Suprapubic skin (tissue), 4 donors: ENCODE data around the gene TPD52L1. TPM values are rescaled to one million over a fixed set of nuclear protein-coding genes. Genes with fewer than 3 reads are reported as not detected.

Experiments
- DNase-seq, 2 donors: peaks; one replicate each; pipeline ENCODE4 v3.0.0-alpha.2; 2019; ENCODE audit warnings: low spot score in 2 of 2
- H3K27ac ChIP-seq: fragments of 200-600 bp; sonication (generic); one replicate; pipeline ENCODE4 v1.5.1; 2019
- H3K27me3 ChIP-seq: fragments of 200-600 bp; sonication (generic); one replicate; pipeline ENCODE4 v1.5.1; 2019
- H3K36me3 ChIP-seq: fragments of 200-600 bp; sonication (generic); one replicate; pipeline ENCODE4 v1.5.1; 2019
- H3K4me1 ChIP-seq: fragments of 200-600 bp; sonication (generic); one replicate; pipeline ENCODE4 v1.5.1; 2019
- H3K4me3 ChIP-seq: fragments of 200-600 bp; sonication (generic); one replicate; pipeline ENCODE4 v1.5.1; 2019; ENCODE audit warnings: mild to moderate bottlenecking
- H3K9me3 ChIP-seq: fragments of 200-600 bp; sonication (generic); one replicate; pipeline ENCODE4 v1.5.1; 2019
- CTCF ChIP-seq, 2 donors: fragments of 200-600 bp in 1 of 2; fragments of 450-650 bp in 1 of 2; sonication (generic) in 1 of 2; IDR thresholded peaks; one replicate each; pipeline ENCODE4 v1.5.1; 2016 to 2019; ENCODE audit warnings: antibody characterized with exemption in 2 of 2, mild to moderate bottlenecking in 1 of 2, moderate library complexity in 1 of 2
- EP300 ChIP-seq: sonication (generic); formaldehyde crosslinking; IDR thresholded peaks from one replicate; pipeline ENCODE4 v1.6.1; 2017; ENCODE audit warnings: antibody characterized with exemption
- POLR2A ChIP-seq, 2 donors: fragments of 450-650 bp; IDR thresholded peaks; one replicate each; pipeline ENCODE4 v1.6.1; 2017; ENCODE audit warnings: antibody characterized with exemption in 2 of 2, mild to moderate bottlenecking in 2 of 2, moderate library complexity in 2 of 2
- POLR2AphosphoS5 ChIP-seq, 3 donors: sonication (generic); formaldehyde crosslinking; IDR thresholded peaks; one replicate each; pipeline ENCODE4 v1.6.1; 2017; ENCODE audit warnings: antibody characterized with exemption in 3 of 3
- WGBS: methylation state at CpG from one replicate; pipeline ENCODE4 v1.1.5; 2018; 5-methylcytosine and 5-hydroxymethylcytosine counted together
- total RNA-seq, 4 donors: library from RNA; depleted of rRNA; stranded (reverse); fragments of >200 nt; gene quantifications; one replicate each; pipeline ENCODE4 v1.1.0, GENCODE V29; 2016

Gene TPD52L1
- total RNA-seq, 4 donors from 2014 or later, result 146 to 202 (median 190) TPM

DNA sequence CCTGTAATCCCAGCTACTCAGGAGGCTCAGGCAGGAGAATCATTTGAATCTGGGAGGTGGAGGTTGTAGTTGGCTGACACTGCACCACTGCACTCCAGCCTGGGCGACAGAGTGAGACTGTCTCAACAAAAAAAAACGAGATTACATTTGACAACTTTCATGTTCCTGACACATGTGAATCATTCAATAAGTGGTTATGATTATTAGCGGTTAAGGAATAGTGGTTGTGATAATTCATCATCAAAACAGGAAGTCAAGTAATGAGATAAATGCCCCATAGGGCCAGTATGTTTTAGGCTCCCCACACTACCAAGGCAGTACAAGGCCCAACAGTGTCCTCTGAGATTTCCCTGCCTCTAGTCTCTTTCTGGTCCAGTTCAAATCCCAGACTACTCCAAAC, 145.7 kb downstream of the TPD52L1 start:
- 97% methylated on average over 3 of the region's 3 CpGs for WGBS
- no peak overlapping the region for H3K27ac ChIP-seq
- TF ChIP-seq POLR2A (IDR thresholded peaks at IDR 0.05) (no peak), CTCF (IDR thresholded peaks at IDR 0.05) (no peak), POLR2AphosphoS5 (IDR thresholded peaks at IDR 0.05) (no peak), EP300 (no peak)
- peaks cover 41% of the 10 kb centered on the region for H3K4me1 ChIP-seq
- DNase-seq, result no peak
- peaks cover 21% of the 10 kb centered on the region for H3K36me3 ChIP-seq
- no peaks in the 10 kb centered on the region for H3K9me3 ChIP-seq
- no peak overlapping the region for H3K4me3 ChIP-seq
- H3K27me3 ChIP-seq, result no peaks in the 10 kb centered on the region

GRCh38 chr6:125300992-125301434, 147.4 kb downstream of the TPD52L1 start:
- H3K27ac ChIP-seq, result peak overlapping the region; percentile 93
- DNase-seq, result no peak
- H3K9me3 ChIP-seq, result no peaks in the 10 kb centered on the region
- peaks cover 28% of the 10 kb centered on the region for H3K4me1 ChIP-seq
- TF ChIP-seq POLR2A (IDR thresholded peaks at IDR 0.05) (no peak), EP300 (no peak), POLR2AphosphoS5 (IDR thresholded peaks at IDR 0.05) (no peak), CTCF (IDR thresholded peaks at IDR 0.05) (no peak)
- peaks cover 21% of the 10 kb centered on the region for H3K36me3 ChIP-seq
- peak overlapping the region; percentile 88 for H3K4me3 ChIP-seq
- H3K27me3 ChIP-seq, result no peaks in the 10 kb centered on the region
- WGBS, result 5% methylated on average over 11 of the region's 11 CpGs

DNA sequence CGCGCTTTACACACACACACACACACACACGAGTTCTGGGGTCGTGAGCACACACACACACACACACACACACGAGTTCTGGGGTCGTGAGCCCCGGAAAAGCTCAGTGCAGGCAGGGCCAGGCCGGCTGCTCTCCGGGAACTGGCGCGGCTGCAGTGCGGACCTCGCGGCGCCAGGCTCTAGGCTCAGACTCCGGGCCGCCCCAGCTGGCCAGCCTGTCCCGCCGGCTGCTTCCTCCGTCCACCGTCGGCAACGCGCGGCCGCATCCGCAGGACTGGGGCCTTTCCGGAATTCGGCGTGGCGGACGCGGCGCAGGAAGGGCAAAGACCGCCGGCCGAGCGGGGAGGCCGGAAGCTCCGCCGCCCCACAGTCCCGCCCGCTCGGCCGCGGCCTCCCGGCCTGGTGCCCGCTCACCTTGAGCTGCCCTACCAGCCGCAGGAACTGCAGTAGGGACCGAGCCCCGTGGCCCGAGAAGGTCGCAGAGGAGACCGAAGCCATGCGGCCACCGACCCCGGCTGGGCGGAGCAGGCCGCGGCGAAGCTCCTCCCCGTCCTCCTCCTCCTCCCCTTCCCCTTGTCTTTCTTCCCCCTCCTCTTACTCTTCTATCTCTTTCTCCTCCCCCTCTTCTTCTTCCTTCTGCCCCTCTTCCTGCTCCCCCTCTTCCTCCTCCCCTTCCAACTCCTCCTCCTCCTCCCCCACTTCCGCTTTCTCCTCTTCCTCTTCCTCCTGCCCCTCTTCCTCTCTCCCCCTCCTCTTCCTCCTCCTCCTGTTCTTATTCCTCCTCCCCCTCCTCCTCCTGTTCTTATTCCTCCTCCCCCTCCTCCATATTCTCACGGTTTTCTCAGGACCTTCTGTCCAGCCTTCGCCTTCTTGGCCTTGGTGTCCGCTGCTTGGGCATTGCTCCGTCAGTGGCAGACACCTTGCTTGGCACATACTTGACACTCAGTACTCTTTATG, 148.1 kb downstream of the TPD52L1 start, which contains the start of gene HDDC2:
TSS of gene HDDC2 (minus strand) at position 533 of the 957 bp plus-strand sequence. CDS start at position 498, 35 bp downstream.
- H3K36me3 ChIP-seq, result peaks cover 18% of the 10 kb centered on the region
- H3K27ac ChIP-seq, result peak within 1 kb of the TSS; percentile 93
- peak; percentile 80 to 85 for DNase-seq
- H3K4me3 ChIP-seq, result peak within 1 kb of the TSS; percentile 88
- H3K4me1 ChIP-seq, result peaks cover 22% of the 10 kb centered on the region
- H3K27me3 ChIP-seq, result no peaks in the 10 kb centered on the region
- WGBS, result 7% methylated on average over 32 of the region's 67 CpGs
- TF ChIP-seq POLR2AphosphoS5 (IDR thresholded peaks at IDR 0.05) (peak in 1 of 3 donors; percentile 72), EP300 (no peak)
- H3K9me3 ChIP-seq, result no peaks in the 10 kb centered on the region

DNA sequence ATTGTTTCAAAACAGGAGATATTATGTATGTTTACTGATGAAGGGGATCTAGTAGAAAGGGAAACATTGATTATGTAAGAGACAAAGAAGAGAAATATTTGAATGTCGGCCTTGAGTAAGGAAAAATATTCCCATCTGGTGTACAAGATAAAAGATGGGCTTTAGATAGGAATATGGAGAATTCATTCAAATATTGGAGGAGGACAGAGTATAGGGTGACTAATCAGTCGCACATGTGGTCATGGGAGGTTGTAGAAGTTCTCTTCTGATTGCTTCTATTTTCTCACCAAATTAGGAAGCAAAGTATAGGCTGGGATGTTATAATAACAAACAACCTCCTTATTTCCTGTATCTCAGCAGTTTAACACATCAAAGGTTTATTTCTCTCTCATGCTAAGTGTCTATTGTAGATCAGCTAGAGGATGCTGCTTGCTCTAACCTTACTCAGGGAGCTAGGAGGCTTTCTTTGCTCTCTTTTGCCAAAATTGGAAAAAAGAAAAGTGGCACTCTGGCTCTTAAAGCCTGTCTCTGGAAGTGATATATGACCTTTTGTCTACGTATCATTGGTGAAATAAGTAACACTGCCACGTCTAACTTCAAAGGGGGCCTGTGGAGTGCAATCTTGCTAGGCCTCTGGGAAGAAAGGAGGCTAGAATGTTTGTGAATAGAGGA, 149.4 kb downstream of the TPD52L1 start:
- no peak overlapping the region for H3K27ac ChIP-seq
- H3K4me1 ChIP-seq, result peaks cover 22% of the 10 kb centered on the region
- H3K9me3 ChIP-seq, result no peaks in the 10 kb centered on the region
- no peak overlapping the region for H3K4me3 ChIP-seq
- TF ChIP-seq CTCF (IDR thresholded peaks at IDR 0.05) (no peak), POLR2AphosphoS5 (IDR thresholded peaks at IDR 0.05) (no peak), POLR2A (IDR thresholded peaks at IDR 0.05) (no peak)
- 82% methylated on average over 4 of the region's 4 CpGs for WGBS
- no peak for DNase-seq
- H3K27me3 ChIP-seq, result no peaks in the 10 kb centered on the region
- H3K36me3 ChIP-seq, result peaks cover 7% of the 10 kb centered on the region

DNA sequence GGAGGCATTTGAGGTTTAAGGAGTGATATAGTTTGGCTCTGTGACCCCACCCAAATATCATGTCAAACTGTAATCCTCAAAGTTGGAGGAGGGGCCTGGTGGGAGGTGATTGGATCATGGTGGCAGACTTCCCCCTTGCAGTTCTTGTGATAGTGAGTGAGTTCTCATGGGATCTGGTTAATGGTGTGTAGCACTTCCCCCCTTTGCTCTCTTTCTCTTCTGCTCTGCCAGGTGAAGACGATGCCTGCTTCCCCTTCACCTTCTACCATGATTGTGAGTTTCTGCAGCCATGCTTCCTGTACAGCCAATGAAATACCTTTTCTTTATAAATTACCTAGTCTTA, 149.9 kb downstream of the TPD52L1 start:
- peaks cover 2% of the 10 kb centered on the region for H3K36me3 ChIP-seq
- H3K4me1 ChIP-seq, result peaks cover 22% of the 10 kb centered on the region
- no peaks in the 10 kb centered on the region for H3K9me3 ChIP-seq
- no peak for DNase-seq
- no peak overlapping the region for H3K4me3 ChIP-seq
- 69% methylated on average over 1 of the region's 1 CpG for WGBS
- TF ChIP-seq POLR2A (IDR thresholded peaks at IDR 0.05), result no peak
- TF ChIP-seq POLR2AphosphoS5 (IDR thresholded peaks at IDR 0.05), result no peak
- TF ChIP-seq CTCF (IDR thresholded peaks at IDR 0.05), result no peak
- no peaks in the 10 kb centered on the region for H3K27me3 ChIP-seq
- no peak overlapping the region for H3K27ac ChIP-seq
